Measurements from ENCODE around the gene ACOXL.

Gene ACOXL

GRCh38 chr2:110995911-110996310 lies 263.5 kb downstream of the ACOXL start:
- no peak overlapping the region for H3K9ac ChIP-seq (ENCODE audit: low read length)
- no peak for DNase-seq
- H2AFZ ChIP-seq (ENCODE audit: low read depth, low read length): no peak overlapping the region
- H2BK5ac ChIP-seq (ENCODE audit: low read depth, low read length, poor library complexity, severe bottlenecking): no peak overlapping the region
- no peak overlapping the region for H4K91ac ChIP-seq (ENCODE audit: low read length)
- no peak overlapping the region for H2BK15ac ChIP-seq (ENCODE audit: low read depth, poor library complexity, severe bottlenecking)
- H2BK12ac ChIP-seq (ENCODE audit: low read length in 2 of 2): no peak overlapping the region
- H3K23ac ChIP-seq (ENCODE audit: low read length in 2 of 2): no peak overlapping the region
- no peak overlapping the region for H3K4me3 ChIP-seq (ENCODE audit: insufficient read depth in 1 of 2, low read depth in 1 of 2, low read length in 2 of 2)
- WGBS: 72% methylated on average over 5 of the region's 6 CpGs
- no peaks in the 10 kb centered on the region for H3K79me1 ChIP-seq (replicated peaks; ENCODE audit: low read length, poor library complexity, severe bottlenecking)
- H3K9me3 ChIP-seq (ENCODE audit: control insufficient read depth, low read length): peaks cover 13% of the 10 kb centered on the region
- peaks cover 30 to 68% of the 10 kb centered on the region in 2 experiments for H3K27me3 ChIP-seq (ENCODE audit: control insufficient read depth in 1 of 2, insufficient read depth in 1 of 2, low read length in 2 of 2)
- no peaks in the 10 kb centered on the region for H3K36me3 ChIP-seq (ENCODE audit: control insufficient read depth in 1 of 2, insufficient read depth in 2 of 2, low read depth in 1 of 2, low read length in 2 of 2)
- peaks cover 1% of the 10 kb centered on the region for H3K4me1 ChIP-seq (ENCODE audit: control insufficient read depth, insufficient read depth, low read depth, low read length)
- H3K4ac ChIP-seq (ENCODE audit: low read depth in 1 of 2, low read length in 2 of 2): no peak overlapping the region
- no peak overlapping the region for H3K18ac ChIP-seq (ENCODE audit: low read depth in 1 of 2, low read length in 2 of 2)
- H2AK5ac ChIP-seq (ENCODE audit: low read length, severe bottlenecking): no peak overlapping the region
- H4K8ac ChIP-seq (ENCODE audit: low read length): no peak overlapping the region
- no peak overlapping the region for H3K4me2 ChIP-seq (ENCODE audit: low read length, poor library complexity, severe bottlenecking)
- H3K14ac ChIP-seq (ENCODE audit: low read length in 2 of 2): no peak overlapping the region
- no peak overlapping the region for H2BK120ac ChIP-seq (ENCODE audit: low read depth, low read length)
- no peak overlapping the region for H3K27ac ChIP-seq (ENCODE audit: low read length, poor library complexity, severe bottlenecking)

DNA sequence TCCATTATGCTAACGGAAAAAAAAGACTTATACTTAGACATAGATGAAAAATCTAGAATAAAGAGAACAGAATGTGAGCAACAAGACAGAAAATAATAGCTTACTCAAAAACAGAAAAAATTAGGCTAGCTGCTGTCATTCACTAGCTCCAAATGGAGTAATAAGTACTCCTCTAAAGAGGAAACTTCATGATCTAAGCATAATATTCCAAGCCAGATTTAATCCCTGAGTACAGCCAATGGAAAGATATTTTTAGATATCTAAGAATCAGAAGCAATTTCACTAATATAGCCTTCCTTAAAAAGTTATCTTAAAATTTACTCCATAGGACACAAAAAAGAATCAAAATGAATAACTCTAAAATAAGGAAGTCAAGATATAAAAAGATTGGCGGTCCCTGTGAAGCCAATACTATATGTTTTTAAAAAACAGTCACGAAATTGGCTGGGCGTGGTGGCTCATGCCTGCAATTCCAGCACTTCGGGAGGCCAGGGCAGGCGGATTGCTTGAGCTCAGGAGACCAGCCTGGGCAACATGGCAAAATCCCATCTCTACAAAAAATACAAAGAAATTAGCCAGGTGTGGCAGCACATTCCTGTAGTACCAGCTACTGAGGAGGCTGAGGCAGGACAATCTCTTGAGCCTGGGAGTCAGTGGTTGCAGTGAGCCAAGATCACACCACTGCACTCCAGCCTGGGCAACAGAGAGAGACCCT lies 265.1 kb downstream of the ACOXL start:
- H3K9me3 ChIP-seq (ENCODE audit: control insufficient read depth, low read length): peaks cover 9% of the 10 kb centered on the region
- 88% methylated on average over 5 of the region's 6 CpGs for WGBS
- no peak overlapping the region for H2BK120ac ChIP-seq (ENCODE audit: low read depth, low read length)
- no peak for DNase-seq
- no peak overlapping the region for H3K14ac ChIP-seq (ENCODE audit: low read length in 2 of 2)
- no peak overlapping the region for H4K8ac ChIP-seq (ENCODE audit: low read length)
- peaks cover 36 to 64% of the 10 kb centered on the region in 2 experiments for H3K27me3 ChIP-seq (ENCODE audit: control insufficient read depth in 1 of 2, insufficient read depth in 1 of 2, low read length in 2 of 2)
- no peak overlapping the region for H3K9ac ChIP-seq (ENCODE audit: low read length)
- H2BK15ac ChIP-seq (ENCODE audit: low read depth, poor library complexity, severe bottlenecking): no peak overlapping the region
- no peaks in the 10 kb centered on the region for H3K36me3 ChIP-seq (ENCODE audit: control insufficient read depth in 1 of 2, insufficient read depth in 2 of 2, low read depth in 1 of 2, low read length in 2 of 2)
- no peak overlapping the region for H2BK5ac ChIP-seq (ENCODE audit: low read depth, low read length, poor library complexity, severe bottlenecking)
- no peak overlapping the region for H4K91ac ChIP-seq (ENCODE audit: low read length)
- H3K18ac ChIP-seq (ENCODE audit: low read depth in 1 of 2, low read length in 2 of 2): no peak overlapping the region
- H2BK12ac ChIP-seq (ENCODE audit: low read length in 2 of 2): no peak overlapping the region
- H2AFZ ChIP-seq (ENCODE audit: low read depth, low read length): no peak overlapping the region
- no peaks in the 10 kb centered on the region for H3K79me1 ChIP-seq (replicated peaks; ENCODE audit: low read length, poor library complexity, severe bottlenecking)
- H3K23ac ChIP-seq (ENCODE audit: low read length in 2 of 2): no peak overlapping the region
- H3K4me2 ChIP-seq (ENCODE audit: low read length, poor library complexity, severe bottlenecking): no peak overlapping the region
- no peak overlapping the region for H3K27ac ChIP-seq (ENCODE audit: low read length, poor library complexity, severe bottlenecking)
- H3K4me1 ChIP-seq (ENCODE audit: control insufficient read depth, insufficient read depth, low read depth, low read length): peaks cover 1% of the 10 kb centered on the region
- H3K4me3 ChIP-seq (ENCODE audit: insufficient read depth in 1 of 2, low read depth in 1 of 2, low read length in 2 of 2): no peak overlapping the region
- H2AK5ac ChIP-seq (ENCODE audit: low read length, severe bottlenecking): no peak overlapping the region
- H3K4ac ChIP-seq (ENCODE audit: low read depth in 1 of 2, low read length in 2 of 2): no peak overlapping the region

DNA sequence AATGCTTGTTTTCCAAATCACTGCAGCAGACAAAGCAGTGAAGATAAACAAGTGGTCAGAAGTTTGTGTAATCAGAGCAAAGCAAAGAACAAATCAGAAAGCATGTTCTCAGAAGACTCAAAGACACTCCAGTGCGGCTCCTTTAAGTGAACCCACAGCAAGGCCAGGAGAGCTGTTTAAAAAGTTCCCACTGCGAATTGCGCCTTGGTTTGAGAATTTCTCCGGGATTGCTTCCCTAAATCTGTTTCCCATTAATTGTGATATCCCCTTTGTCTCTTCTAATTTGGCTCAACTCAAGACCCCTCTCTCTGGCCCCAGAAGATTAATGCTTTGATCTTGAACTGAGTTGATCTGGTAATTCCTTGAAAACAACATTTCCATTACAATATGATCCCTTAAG lies 265.9 kb downstream of the ACOXL start:
- no peak overlapping the region for H3K18ac ChIP-seq (ENCODE audit: low read depth in 1 of 2, low read length in 2 of 2)
- H3K4ac ChIP-seq (ENCODE audit: low read depth in 1 of 2, low read length in 2 of 2): no peak overlapping the region
- H2BK120ac ChIP-seq (ENCODE audit: low read depth, low read length): no peak overlapping the region
- peak; percentile 3 for DNase-seq
- no peak overlapping the region for H3K9ac ChIP-seq (ENCODE audit: low read length)
- peaks cover 9% of the 10 kb centered on the region for H3K9me3 ChIP-seq (ENCODE audit: control insufficient read depth, low read length)
- H3K27ac ChIP-seq (ENCODE audit: low read length, poor library complexity, severe bottlenecking): no peak overlapping the region
- no peak overlapping the region for H4K91ac ChIP-seq (ENCODE audit: low read length)
- no peak overlapping the region for H2BK5ac ChIP-seq (ENCODE audit: low read depth, low read length, poor library complexity, severe bottlenecking)
- WGBS: 75% methylated on average over 3 of the region's 4 CpGs
- no peak overlapping the region for H3K4me3 ChIP-seq (ENCODE audit: insufficient read depth in 1 of 2, low read depth in 1 of 2, low read length in 2 of 2)
- peaks cover 1% of the 10 kb centered on the region for H3K4me1 ChIP-seq (ENCODE audit: control insufficient read depth, insufficient read depth, low read depth, low read length)
- no peak overlapping the region for H2BK15ac ChIP-seq (ENCODE audit: low read depth, poor library complexity, severe bottlenecking)
- no peak overlapping the region for H3K14ac ChIP-seq (ENCODE audit: low read length in 2 of 2)
- no peaks in the 10 kb centered on the region for H3K36me3 ChIP-seq (ENCODE audit: control insufficient read depth in 1 of 2, insufficient read depth in 2 of 2, low read depth in 1 of 2, low read length in 2 of 2)
- H4K8ac ChIP-seq (ENCODE audit: low read length): no peak overlapping the region
- no peak overlapping the region for H2AFZ ChIP-seq (ENCODE audit: low read depth, low read length)
- H3K23ac ChIP-seq (ENCODE audit: low read length in 2 of 2): no peak overlapping the region
- H2AK5ac ChIP-seq (ENCODE audit: low read length, severe bottlenecking): no peak overlapping the region
- H2BK12ac ChIP-seq (ENCODE audit: low read length in 2 of 2): no peak overlapping the region
- H3K4me2 ChIP-seq (ENCODE audit: low read length, poor library complexity, severe bottlenecking): no peak overlapping the region
- no peaks in the 10 kb centered on the region for H3K79me1 ChIP-seq (replicated peaks; ENCODE audit: low read length, poor library complexity, severe bottlenecking)
- H3K27me3 ChIP-seq (ENCODE audit: control insufficient read depth in 1 of 2, insufficient read depth in 1 of 2, low read length in 2 of 2): peaks cover 36 to 55% of the 10 kb centered on the region in 2 experiments

GRCh38 chr2:110999626-111000025 lies 267.3 kb downstream of the ACOXL start:
- Histone ChIP-seq H3K4me3 (ENCODE audit: insufficient read depth in 1 of 2, low read depth in 1 of 2, low read length in 2 of 2) (no peak overlapping the region), H2BK120ac (ENCODE audit: low read depth, low read length) (no peak overlapping the region), H2AK5ac (ENCODE audit: low read length, severe bottlenecking) (no peak overlapping the region), H3K27ac (ENCODE audit: low read length, poor library complexity, severe bottlenecking) (no peak overlapping the region), H2BK15ac (ENCODE audit: low read depth, poor library complexity, severe bottlenecking) (no peak overlapping the region), H3K79me1 (replicated peaks; ENCODE audit: low read length, poor library complexity, severe bottlenecking) (no peaks in the 10 kb centered on the region), H3K4me2 (ENCODE audit: low read length, poor library complexity, severe bottlenecking) (no peak overlapping the region), H2BK12ac (ENCODE audit: low read length in 2 of 2) (no peak overlapping the region), H3K18ac (ENCODE audit: low read depth in 1 of 2, low read length in 2 of 2) (no peak overlapping the region), H3K14ac (ENCODE audit: low read length in 2 of 2) (no peak overlapping the region), H3K36me3 (ENCODE audit: control insufficient read depth in 1 of 2, insufficient read depth in 2 of 2, low read depth in 1 of 2, low read length in 2 of 2) (no peaks in the 10 kb centered on the region), H3K4ac (ENCODE audit: low read depth in 1 of 2, low read length in 2 of 2) (no peak overlapping the region), H2AFZ (ENCODE audit: low read depth, low read length) (no peak overlapping the region), H3K9me3 (ENCODE audit: control insufficient read depth, low read length) (peaks cover 9% of the 10 kb centered on the region), H3K27me3 (ENCODE audit: control insufficient read depth in 1 of 2, insufficient read depth in 1 of 2, low read length in 2 of 2) (peaks cover 33 to 53% of the 10 kb centered on the region in 2 experiments), H4K8ac (ENCODE audit: low read length) (no peak overlapping the region), H2BK5ac (ENCODE audit: low read depth, low read length, poor library complexity, severe bottlenecking) (no peak overlapping the region), H3K4me1 (ENCODE audit: control insufficient read depth, insufficient read depth, low read depth, low read length) (no peaks in the 10 kb centered on the region), H3K23ac (ENCODE audit: low read length in 2 of 2) (no peak overlapping the region), H3K9ac (ENCODE audit: low read length) (no peak overlapping the region), H4K91ac (ENCODE audit: low read length) (no peak overlapping the region)
- DNase-seq: no peak

All from mesenchymal stem cell (in vitro differentiated cells and primary cell).